SK-N-SH treated with all-trans-retinoic acid at 6 μM for 48 hours (cell line): ENCODE data around the gene ALOX15B.

Source experiments
- ATAC-seq: fragments of 200-7000 bp; cut with Tn5 transposase; 3 replicates; pipeline ENCODE4 v1.9.1; 2020; ENCODE audit warnings: mild to moderate bottlenecking, moderate library complexity
- ARNTL ChIP-seq: fragments of 450-650 bp; formaldehyde crosslinking; IDR thresholded peaks from 2 replicates; pipeline ENCODE4 v1.5.0; 2020; ENCODE audit warnings: low read depth, mild to moderate bottlenecking, moderate library complexity, borderline replicate concordance
- BACH2 ChIP-seq: fragments of 250-450 bp; sonication (Bioruptor Pico); IDR thresholded peaks from 2 replicates; pipeline ENCODE4 v1.9.0; 2021; ENCODE audit warnings: mild to moderate bottlenecking, borderline replicate concordance
- ESRRG ChIP-seq: fragments of 250-450 bp; sonication (Bioruptor Pico); IDR thresholded peaks from 2 replicates; pipeline ENCODE4 v1.6.1; 2021; ENCODE audit warnings: mild to moderate bottlenecking
- GLIS3 ChIP-seq: fragments of 250-450 bp; sonication (Bioruptor Pico); IDR thresholded peaks from 2 replicates; pipeline ENCODE4 v1.5.0; 2020; ENCODE audit warnings: mild to moderate bottlenecking, moderate library complexity
- ISL1 ChIP-seq: fragments of 250-450 bp; sonication (Bioruptor Pico); IDR thresholded peaks from 2 replicates; pipeline ENCODE4 v2.1.2; 2022; ENCODE audit warnings: mild to moderate bottlenecking, moderate library complexity
- OSR1 ChIP-seq: fragments of 250-450 bp; sonication (Bioruptor Pico); IDR thresholded peaks from 2 replicates; pipeline ENCODE4 v1.8.0; 2022; ENCODE audit warnings: moderate library complexity, mild to moderate bottlenecking, inconsistent platforms
- PATZ1 ChIP-seq: fragments of 250-450 bp; sonication (Bioruptor Pico); IDR thresholded peaks from 2 replicates; pipeline ENCODE4 v1.8.0; 2020; ENCODE audit warnings: mild to moderate bottlenecking, moderate library complexity, borderline replicate concordance
- PPARA ChIP-seq: fragments of 250-450 bp; sonication (Bioruptor Pico); IDR thresholded peaks from 2 replicates; pipeline ENCODE4 v1.5.0; 2020; ENCODE audit warnings: mild to moderate bottlenecking, borderline replicate concordance
- RARB ChIP-seq: fragments of 250-450 bp; sonication (Bioruptor Pico); IDR thresholded peaks from 2 replicates; pipeline ENCODE4 v1.8.0; 2021; ENCODE audit warnings: mild to moderate bottlenecking, moderate library complexity
- SNAI2 ChIP-seq: fragments of 250-450 bp; sonication (Bioruptor Pico); IDR thresholded peaks from 2 replicates; pipeline ENCODE4 v1.5.0; 2020; ENCODE audit warnings: mild to moderate bottlenecking, moderate library complexity
- TCF4 ChIP-seq: fragments of 250-450 bp; sonication (Bioruptor Pico); IDR thresholded peaks from 2 replicates; pipeline ENCODE4 v1.8.0; 2021; ENCODE audit warnings: mild to moderate bottlenecking, moderate library complexity, borderline replicate concordance
- TOX ChIP-seq: fragments of 250-450 bp; sonication (Bioruptor Pico); IDR thresholded peaks from 2 replicates; pipeline ENCODE4 v1.8.0; 2021; ENCODE audit warnings: mild to moderate bottlenecking, moderate library complexity, borderline replicate concordance
- TSHZ2 ChIP-seq: fragments of 250-450 bp; sonication (Bioruptor Pico); IDR thresholded peaks from 2 replicates; pipeline ENCODE4 v1.5.0; 2020; ENCODE audit warnings: mild to moderate bottlenecking, moderate library complexity
- ZC3H10 ChIP-seq: fragments of 250-450 bp; sonication (Bioruptor Pico); IDR thresholded peaks from 2 replicates; pipeline ENCODE4 v1.5.1; 2021; ENCODE audit warnings: mild to moderate bottlenecking, moderate library complexity
- ZFP3 ChIP-seq: fragments of 250-450 bp; sonication (Bioruptor Pico); IDR thresholded peaks from 2 replicates; pipeline ENCODE4 v1.5.0; 2020; ENCODE audit warnings: mild to moderate bottlenecking, moderate library complexity
- ZFP30 ChIP-seq: fragments of 450-650 bp; formaldehyde crosslinking; IDR thresholded peaks from 2 replicates; pipeline ENCODE4 v1.5.0; 2022; ENCODE audit warnings: mild to moderate bottlenecking, moderate library complexity
- ZNF565 ChIP-seq: fragments of 450-650 bp; formaldehyde crosslinking; conservative IDR thresholded peaks from 2 replicates; pipeline ENCODE4 v1.5.0; 2020; ENCODE audit warnings: low read depth, mild to moderate bottlenecking, moderate library complexity
- ZNF70 ChIP-seq: fragments of 450-650 bp; formaldehyde crosslinking; IDR thresholded peaks from 2 replicates; pipeline ENCODE4 v1.5.0; 2020; ENCODE audit warnings: mild to moderate bottlenecking, moderate library complexity
- ZNF8 ChIP-seq: fragments of 450-650 bp; formaldehyde crosslinking; IDR thresholded peaks from 2 replicates; pipeline ENCODE4 v1.5.0; 2020; ENCODE audit warnings: mild to moderate bottlenecking, moderate library complexity
- TF ChIP-seq, protein P1 (sequence below): fragments of 250-450 bp; sonication (Bioruptor Pico); IDR thresholded peaks from 2 replicates; pipeline ENCODE4 v1.8.0; 2021; ENCODE audit warnings: low read depth, mild to moderate bottlenecking, moderate library complexity, borderline replicate concordance
- TF ChIP-seq, protein P2 (sequence below): fragments of 250-450 bp; sonication (Bioruptor Pico); IDR thresholded peaks from 2 replicates; pipeline ENCODE4 v1.5.1; 2021; ENCODE audit warnings: mild to moderate bottlenecking, moderate library complexity
- TF ChIP-seq, protein P3 (sequence below): fragments of 250-450 bp; sonication (Bioruptor Pico); IDR thresholded peaks from 2 replicates; pipeline ENCODE4 v1.5.1; 2020; ENCODE audit warnings: low read depth, mild to moderate bottlenecking, moderate library complexity

ALOX15B gene

DNA sequence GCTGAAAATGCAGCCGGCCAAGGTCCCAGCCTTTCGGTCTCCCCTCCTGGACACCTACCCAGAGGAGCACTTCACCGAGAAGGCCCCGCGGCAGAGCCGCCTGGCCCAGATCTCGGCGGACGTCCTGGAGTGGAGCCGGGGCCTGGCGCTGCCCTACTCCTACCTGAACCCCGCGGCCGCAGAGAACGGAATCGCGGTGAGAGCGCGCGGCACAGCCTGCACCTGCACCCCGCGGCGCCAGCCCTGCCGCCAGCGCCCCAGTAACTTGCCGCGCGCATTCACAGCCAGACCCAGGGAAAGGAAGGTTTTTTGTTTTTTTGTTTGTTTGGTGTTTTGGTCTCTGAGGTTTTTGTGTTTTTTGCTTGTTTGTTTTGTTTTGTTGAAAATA is 33.5 kb downstream of the ALOX15B start:
- TF ChIP-seq RARB (no peak), ESRRG (CRISPR knock-in tag) (no peak), TOX (no peak), TSHZ2 (no peak), PATZ1 (CRISPR knock-in tag) (no peak), OSR1 (CRISPR knock-in tag) (no peak), ISL1 (CRISPR knock-in tag) (no peak), TCF4 (CRISPR knock-in tag) (no peak), ZNF565 (no peak), PPARA (CRISPR knock-in tag) (no peak), SNAI2 (no peak), ZFP30 (no peak)
- TF ChIP-seq, protein P1, sequence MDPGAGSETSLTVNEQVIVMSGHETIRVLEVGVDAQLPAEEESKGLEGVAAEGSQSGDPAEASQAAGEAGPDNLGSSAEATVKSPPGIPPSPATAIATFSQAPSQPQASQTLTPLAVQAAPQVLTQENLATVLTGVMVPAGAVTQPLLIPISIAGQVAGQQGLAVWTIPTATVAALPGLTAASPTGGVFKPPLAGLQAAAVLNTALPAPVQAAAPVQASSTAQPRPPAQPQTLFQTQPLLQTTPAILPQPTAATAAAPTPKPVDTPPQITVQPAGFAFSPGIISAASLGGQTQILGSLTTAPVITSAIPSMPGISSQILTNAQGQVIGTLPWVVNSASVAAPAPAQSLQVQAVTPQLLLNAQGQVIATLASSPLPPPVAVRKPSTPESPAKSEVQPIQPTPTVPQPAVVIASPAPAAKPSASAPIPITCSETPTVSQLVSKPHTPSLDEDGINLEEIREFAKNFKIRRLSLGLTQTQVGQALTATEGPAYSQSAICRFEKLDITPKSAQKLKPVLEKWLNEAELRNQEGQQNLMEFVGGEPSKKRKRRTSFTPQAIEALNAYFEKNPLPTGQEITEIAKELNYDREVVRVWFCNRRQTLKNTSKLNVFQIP (CRISPR knock-in tag), result no peak
- TF ChIP-seq, protein P2, sequence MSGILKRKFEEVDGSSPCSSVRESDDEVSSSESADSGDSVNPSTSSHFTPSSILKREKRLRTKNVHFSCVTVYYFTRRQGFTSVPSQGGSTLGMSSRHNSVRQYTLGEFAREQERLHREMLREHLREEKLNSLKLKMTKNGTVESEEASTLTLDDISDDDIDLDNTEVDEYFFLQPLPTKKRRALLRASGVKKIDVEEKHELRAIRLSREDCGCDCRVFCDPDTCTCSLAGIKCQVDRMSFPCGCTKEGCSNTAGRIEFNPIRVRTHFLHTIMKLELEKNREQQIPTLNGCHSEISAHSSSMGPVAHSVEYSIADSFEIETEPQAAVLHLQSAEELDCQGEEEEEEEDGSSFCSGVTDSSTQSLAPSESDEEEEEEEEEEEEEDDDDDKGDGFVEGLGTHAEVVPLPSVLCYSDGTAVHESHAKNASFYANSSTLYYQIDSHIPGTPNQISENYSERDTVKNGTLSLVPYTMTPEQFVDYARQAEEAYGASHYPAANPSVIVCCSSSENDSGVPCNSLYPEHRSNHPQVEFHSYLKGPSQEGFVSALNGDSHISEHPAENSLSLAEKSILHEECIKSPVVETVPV (CRISPR knock-in tag), result no peak
- TF ChIP-seq, all 23 proteins: peak for 0
- ATAC-seq, result no peak

GRCh38 chr17:8072729-8073461 is 34.0 kb downstream of the ALOX15B start:
- TF ChIP-seq BACH2 (CRISPR knock-in tag), result no peak
- TF ChIP-seq TSHZ2, result no peak
- TF ChIP-seq GLIS3 (CRISPR knock-in tag), result no peak
- TF ChIP-seq TOX, result no peak
- no peak for TF ChIP-seq PPARA (CRISPR knock-in tag)
- no peak for TF ChIP-seq TCF4 (CRISPR knock-in tag)
- TF ChIP-seq, protein P3, sequence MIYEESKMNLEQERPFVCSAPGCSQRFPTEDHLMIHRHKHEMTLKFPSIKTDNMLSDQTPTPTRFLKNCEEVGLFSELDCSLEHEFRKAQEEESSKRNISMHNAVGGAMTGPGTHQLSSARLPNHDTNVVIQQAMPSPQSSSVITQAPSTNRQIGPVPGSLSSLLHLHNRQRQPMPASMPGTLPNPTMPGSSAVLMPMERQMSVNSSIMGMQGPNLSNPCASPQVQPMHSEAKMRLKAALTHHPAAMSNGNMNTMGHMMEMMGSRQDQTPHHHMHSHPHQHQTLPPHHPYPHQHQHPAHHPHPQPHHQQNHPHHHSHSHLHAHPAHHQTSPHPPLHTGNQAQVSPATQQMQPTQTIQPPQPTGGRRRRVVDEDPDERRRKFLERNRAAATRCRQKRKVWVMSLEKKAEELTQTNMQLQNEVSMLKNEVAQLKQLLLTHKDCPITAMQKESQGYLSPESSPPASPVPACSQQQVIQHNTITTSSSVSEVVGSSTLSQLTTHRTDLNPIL, result no peak
- no peak for TF ChIP-seq ZFP3 (CRISPR knock-in tag)
- no peak for TF ChIP-seq ZNF8 (CRISPR knock-in tag)
- no peak for TF ChIP-seq ZNF70 (CRISPR knock-in tag)
- no peak for TF ChIP-seq RARB
- TF ChIP-seq ZC3H10 (CRISPR knock-in tag), result no peak
- TF ChIP-seq, protein P1 (CRISPR knock-in tag), result no peak
- no peak for TF ChIP-seq ARNTL (CRISPR knock-in tag)
- no peak for TF ChIP-seq ZNF565
- no peak for TF ChIP-seq ESRRG (CRISPR knock-in tag)
- ATAC-seq, result peak; percentile 21; the same call in 2 of the 3 replicates
